Keratinocyte (primary cell): ENCODE data around the gene C14orf39. TPM values are rescaled to one million over a fixed set of nuclear protein-coding genes. Genes with fewer than 3 reads are reported as not detected.

Experiments used
- DNase-seq: peaks from one replicate; pipeline ENCODE4 v3.0.0-alpha.2; 2011; ENCODE audit warnings: low read depth, missing footprints, low spot score
- FAIRE-seq: peaks from 2 replicates; lab custom pipeline; 2011; peaks lifted over from hg19 to GRCh38; lab: Jason Lieb, UNC
- H2AFZ ChIP-seq: 2 replicates; pipeline ENCODE4 v1.6.0; 2012; ENCODE audit warnings: low read length, control low read depth, inconsistent platforms; ENCODE audit not compliant: control insufficient read depth
- H3K27ac ChIP-seq: 2 replicates; pipeline ENCODE4 v1.5.1; 2011; ENCODE audit warnings: low read length; ENCODE audit not compliant: control insufficient read depth, insufficient read depth
- H3K27me3 ChIP-seq: 3 replicates; pipeline ENCODE4 v1.6.0; 2011; ENCODE audit warnings: low read length; ENCODE audit not compliant: control insufficient read depth, insufficient read depth; ENCODE audit errors: extremely low read depth
- H3K36me3 ChIP-seq, 2 experiments: 2 replicates in 1 of 2; 3 replicates in 1 of 2; pipeline ENCODE4 v1.5.1; 2011; ENCODE audit warnings: low read length in 2 of 2, mild to moderate bottlenecking in 1 of 2; ENCODE audit not compliant: control insufficient read depth in 2 of 2, insufficient read depth in 2 of 2; ENCODE audit errors: extremely low read depth in 1 of 2
- H3K4me1 ChIP-seq: 3 replicates; pipeline ENCODE4 v1.5.1; 2011; ENCODE audit warnings: low read length; ENCODE audit not compliant: control insufficient read depth, insufficient read depth; ENCODE audit errors: extremely low read depth
- H3K4me2 ChIP-seq: 3 replicates; pipeline ENCODE4 v1.6.0; 2011; ENCODE audit warnings: low read depth, low read length; ENCODE audit not compliant: control insufficient read depth, insufficient read depth; ENCODE audit errors: extremely low read depth
- H3K4me3 ChIP-seq, 3 experiments: fragments of 200-600 bp in 1 of 3; sonication (generic) in 1 of 3; 2 replicates in 2 of 3; 3 replicates in 1 of 3; pipeline ENCODE4 v1.5.1; 2011 to 2016; ENCODE audit warnings: low read length in 3 of 3, mild to moderate bottlenecking in 3 of 3, control low read depth in 2 of 3, inconsistent platforms in 1 of 3, low read depth in 1 of 3, mixed read lengths in 1 of 3, mixed run types in 1 of 3, moderate library complexity in 1 of 3; ENCODE audit not compliant: control insufficient read depth in 2 of 3, insufficient read depth in 2 of 3; ENCODE audit errors: extremely low read depth in 1 of 3
- H3K79me2 ChIP-seq: 2 replicates; pipeline ENCODE4 v1.6.0; 2012; ENCODE audit warnings: low read length; ENCODE audit not compliant: control insufficient read depth, insufficient read depth
- H3K9ac ChIP-seq: 3 replicates; pipeline ENCODE4 v1.6.0; 2011; ENCODE audit warnings: low read length; ENCODE audit not compliant: control insufficient read depth, insufficient read depth; ENCODE audit errors: extremely low read depth
- H3K9me1 ChIP-seq: 3 replicates; pipeline ENCODE4 v1.6.0; 2011; ENCODE audit warnings: low read length; ENCODE audit not compliant: control insufficient read depth, insufficient read depth; ENCODE audit errors: extremely low read depth
- H3K9me3 ChIP-seq: 2 replicates; pipeline ENCODE4 v1.5.1; 2012; ENCODE audit warnings: low read depth, low read length; ENCODE audit not compliant: control insufficient read depth
- H4K20me1 ChIP-seq: 3 replicates; pipeline ENCODE4 v1.6.0; 2011; ENCODE audit warnings: low read length; ENCODE audit not compliant: control insufficient read depth, insufficient read depth; ENCODE audit errors: extremely low read depth
- EZH2 ChIP-seq: IDR thresholded peaks from one replicate; pipeline ENCODE4 v1.6.1; 2012; ENCODE audit warnings: inconsistent platforms, mild to moderate bottlenecking, low read length, moderate library complexity
- dilution Hi-C: fragments of 300-500 bp; cut with MboI; formaldehyde crosslinking; loops from one replicate; pipeline ENCODE4 v1.7.0; 2020; ENCODE audit warnings: low sequenced_read_pairs; ENCODE audit not compliant: extremely low pct_ligation_motif_present
- polyA plus RNA-seq, 5 experiments: library from polyadenylated mRNA; depleted of rRNA in 3 of 5; stranded (reverse) in 3 of 5; stranded (forward) in 1 of 5; unstranded in 1 of 5; fragments of >200 nt; gene quantifications; 1 replicate in 1 of 5; 2 replicates in 3 of 5; 3 replicates in 1 of 5; pipeline versions ENCODE4 v1.2.1 to v1.2.3, GENCODE V29; 2011 to 2012; ENCODE audit warnings: missing spikeins in 2 of 5, low read depth in 1 of 5, low replicate concordance in 1 of 5
- TF ChIP-seq, protein P1 (sequence below), 3 experiments: IDR thresholded peaks in 1 of 3; conservative IDR thresholded peaks in 1 of 3; optimal IDR thresholded peaks in 1 of 3; 2 replicates in 2 of 3; 3 replicates in 1 of 3; pipeline versions ENCODE3 to v1.5.1; 2011; ENCODE audit warnings: low read length in 3 of 3, mild to moderate bottlenecking in 3 of 3, moderate library complexity in 2 of 3, control low read depth in 1 of 3, inconsistent platforms in 1 of 3; ENCODE audit not compliant: insufficient read depth in 2 of 3; ENCODE audit errors: extremely low read depth in 1 of 3

The C14orf39 gene
- polyA plus RNA-seq, 1 donor (not counting 4 experiments of a cell fraction or from before 2014, with no cell fraction given) = not detected

DNA sequence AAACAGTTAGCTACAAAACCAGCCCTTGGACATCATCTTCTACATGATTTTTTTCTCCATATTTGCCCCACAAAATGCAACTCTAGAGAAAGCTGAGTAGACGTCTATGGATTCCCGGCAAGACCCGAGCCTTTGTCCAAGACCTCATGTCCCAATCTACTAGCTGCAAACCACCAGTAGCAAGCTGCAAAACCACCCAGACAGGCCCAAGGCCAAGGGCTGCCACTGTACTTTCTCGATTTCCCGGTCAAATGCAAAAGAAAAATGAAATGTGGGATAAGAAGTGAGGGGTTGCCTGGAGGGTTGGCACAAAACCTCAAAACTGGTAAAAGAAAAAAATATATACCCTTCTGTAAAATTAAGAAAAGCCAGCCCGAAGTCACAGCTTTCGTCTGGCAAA lies 20.1 kb upstream of the C14orf39 start:
- TF ChIP-seq EZH2 = no peak
- TF ChIP-seq, protein P1, sequence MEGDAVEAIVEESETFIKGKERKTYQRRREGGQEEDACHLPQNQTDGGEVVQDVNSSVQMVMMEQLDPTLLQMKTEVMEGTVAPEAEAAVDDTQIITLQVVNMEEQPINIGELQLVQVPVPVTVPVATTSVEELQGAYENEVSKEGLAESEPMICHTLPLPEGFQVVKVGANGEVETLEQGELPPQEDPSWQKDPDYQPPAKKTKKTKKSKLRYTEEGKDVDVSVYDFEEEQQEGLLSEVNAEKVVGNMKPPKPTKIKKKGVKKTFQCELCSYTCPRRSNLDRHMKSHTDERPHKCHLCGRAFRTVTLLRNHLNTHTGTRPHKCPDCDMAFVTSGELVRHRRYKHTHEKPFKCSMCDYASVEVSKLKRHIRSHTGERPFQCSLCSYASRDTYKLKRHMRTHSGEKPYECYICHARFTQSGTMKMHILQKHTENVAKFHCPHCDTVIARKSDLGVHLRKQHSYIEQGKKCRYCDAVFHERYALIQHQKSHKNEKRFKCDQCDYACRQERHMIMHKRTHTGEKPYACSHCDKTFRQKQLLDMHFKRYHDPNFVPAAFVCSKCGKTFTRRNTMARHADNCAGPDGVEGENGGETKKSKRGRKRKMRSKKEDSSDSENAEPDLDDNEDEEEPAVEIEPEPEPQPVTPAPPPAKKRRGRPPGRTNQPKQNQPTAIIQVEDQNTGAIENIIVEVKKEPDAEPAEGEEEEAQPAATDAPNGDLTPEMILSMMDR (optimal IDR thresholded peaks at IDR 0.05 in 1 of 3, IDR thresholded peaks at IDR 0.05 in 1 of 3, conservative IDR thresholded peaks at IDR 0.05 in 1 of 3; ENCODE audit: extremely low read depth in 1 of 3, insufficient read depth in 2 of 3, low read length in 3 of 3) = no peak
- H3K4me3 ChIP-seq = no peak overlapping the region
- H3K27ac ChIP-seq = no peak overlapping the region
- dilution Hi-C loops = no loop called here
- no peaks in the 10 kb centered on the region for H3K9me3 ChIP-seq
- peaks cover 75% of the 10 kb centered on the region for H3K27me3 ChIP-seq
- FAIRE-seq (no peak), DNase-seq (no peak)
- H3K36me3 ChIP-seq = no peaks in the 10 kb centered on the region
- peaks cover 5% of the 10 kb centered on the region for H4K20me1 ChIP-seq
- no peak overlapping the region for H3K4me2 ChIP-seq
- H3K79me2 ChIP-seq = no peaks in the 10 kb centered on the region
- no peaks in the 10 kb centered on the region for H3K9me1 ChIP-seq
- no peaks in the 10 kb centered on the region for H3K4me1 ChIP-seq
- no peak overlapping the region for H2AFZ ChIP-seq
- H3K9ac ChIP-seq = no peak overlapping the region

DNA sequence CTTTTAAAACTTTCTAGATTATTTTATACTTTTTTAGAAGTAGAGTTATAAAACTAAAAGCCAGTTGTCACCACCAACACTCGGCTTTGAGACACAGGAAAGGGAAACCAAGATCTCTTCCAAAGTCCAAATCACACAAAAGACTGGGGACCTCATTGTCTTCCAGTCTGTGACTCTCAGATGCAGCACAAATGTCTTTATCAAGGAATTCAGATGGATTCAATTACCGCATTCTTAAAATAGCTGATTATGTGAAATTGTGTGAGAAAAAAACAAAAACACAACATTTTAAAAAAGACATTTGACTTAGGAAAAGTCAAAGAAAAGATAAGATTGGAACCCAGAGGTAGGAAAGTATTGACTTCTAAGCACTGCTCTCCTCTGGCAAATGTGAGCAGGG lies 19.6 kb upstream of the C14orf39 start:
- H4K20me1 ChIP-seq = peaks cover 5% of the 10 kb centered on the region
- no peak overlapping the region for H3K27ac ChIP-seq
- no peaks in the 10 kb centered on the region for H3K9me3 ChIP-seq
- H3K9ac ChIP-seq = no peak overlapping the region
- H3K27me3 ChIP-seq = peaks cover 69% of the 10 kb centered on the region
- H3K4me3 ChIP-seq = no peak overlapping the region
- no peaks in the 10 kb centered on the region for H3K79me2 ChIP-seq
- H3K4me2 ChIP-seq = no peak overlapping the region
- DNase-seq = no peak
- H3K9me1 ChIP-seq = no peaks in the 10 kb centered on the region
- dilution Hi-C loops = no loop called here
- no peaks in the 10 kb centered on the region for H3K4me1 ChIP-seq
- FAIRE-seq = no peak
- H2AFZ ChIP-seq = no peak overlapping the region
- TF ChIP-seq EZH2 = no peak
- TF ChIP-seq, protein P1 (optimal IDR thresholded peaks at IDR 0.05 in 1 of 3, IDR thresholded peaks at IDR 0.05 in 1 of 3, conservative IDR thresholded peaks at IDR 0.05 in 1 of 3; ENCODE audit: extremely low read depth in 1 of 3, insufficient read depth in 2 of 3, low read length in 3 of 3) = no peak
- H3K36me3 ChIP-seq = no peaks in the 10 kb centered on the region
